GM23338 (cell line): ENCODE results near the gene FAM163A. TPM values are rescaled to one million over a fixed set of nuclear protein-coding genes. Genes with fewer than 3 reads are reported as not detected.

Experiments used
- ATAC-seq: fragments of 200-7000 bp; cut with Tn5 transposase; 3 replicates; pipeline ENCODE4 v1.9.1; 2020
- DNase-seq: peaks from one replicate; pipeline ENCODE4 v3.0.0-alpha.2; 2015; ENCODE audit warnings: low spot score
- H2AFZ ChIP-seq: fragments of 200-600 bp; sonication (generic); 2 replicates; pipeline ENCODE4 v1.8.0; 2016; ENCODE audit warnings: antibody characterized with exemption, mild to moderate bottlenecking, moderate library complexity
- H3F3A ChIP-seq: fragments of 200-600 bp; sonication (generic); replicated peaks from 2 replicates; pipeline ENCODE4 v1.8.0; 2017; ENCODE audit warnings: antibody characterized with exemption, mixed run types, low read depth
- H3K27ac ChIP-seq: fragments of 200-600 bp; sonication (generic); 2 replicates; pipeline ENCODE4 v1.6.1; 2016; ENCODE audit warnings: low read depth
- H3K27me3 ChIP-seq: fragments of 200-600 bp; sonication (generic); 2 replicates; pipeline ENCODE4 v1.8.0; 2016; ENCODE audit warnings: mild to moderate bottlenecking, mixed run types, moderate library complexity; ENCODE audit not compliant: insufficient read depth
- H3K36me3 ChIP-seq: fragments of 200-600 bp; sonication (generic); 2 replicates; pipeline ENCODE4 v1.8.0; 2016; ENCODE audit warnings: mild to moderate bottlenecking; ENCODE audit not compliant: insufficient read depth
- H3K4me1 ChIP-seq: fragments of 200-600 bp; sonication (generic); 2 replicates; pipeline ENCODE4 v1.8.0; 2016; ENCODE audit warnings: mild to moderate bottlenecking, moderate library complexity; ENCODE audit not compliant: insufficient read depth
- H3K4me2 ChIP-seq: fragments of 200-600 bp; sonication (generic); 2 replicates; pipeline ENCODE4 v1.7.1; 2017; ENCODE audit warnings: mixed run types
- H3K4me3 ChIP-seq: fragments of 200-600 bp; sonication (generic); 2 replicates; pipeline ENCODE4 v1.6.1; 2016; ENCODE audit warnings: mixed run types
- H3K79me2 ChIP-seq: fragments of 200-600 bp; sonication (generic); replicated peaks from 2 replicates; pipeline ENCODE4 v1.8.0; 2017; ENCODE audit warnings: mild to moderate bottlenecking; ENCODE audit not compliant: insufficient read depth
- H3K9me2 ChIP-seq: fragments of 200-600 bp; sonication (generic); 2 replicates; pipeline ENCODE4 v1.8.0; 2017; ENCODE audit not compliant: insufficient read depth
- H4K20me1 ChIP-seq: fragments of 200-600 bp; sonication (generic); replicated peaks from 2 replicates; pipeline ENCODE4 v1.8.0; 2017; ENCODE audit warnings: mild to moderate bottlenecking; ENCODE audit not compliant: insufficient read depth
- H3K27ac Mint-ChIP-seq: 2 replicates; pipeline ENCODE4 v1.8.0; 2020; ENCODE audit warnings: inconsistent platforms, mild to moderate bottlenecking, moderate library complexity, mixed read lengths
- H3K27me3 Mint-ChIP-seq: 3 replicates; pipeline ENCODE4 v1.8.0; 2022; ENCODE audit warnings: low read depth, mild to moderate bottlenecking, moderate library complexity, mixed read lengths, inconsistent platforms; ENCODE audit not compliant: insufficient read depth, poor library complexity
- H3K36me3 Mint-ChIP-seq: 3 replicates; pipeline ENCODE4 v1.8.0; 2021; ENCODE audit warnings: low read depth, mild to moderate bottlenecking, inconsistent platforms, moderate library complexity, mixed read lengths
- H3K4me1 Mint-ChIP-seq: 3 replicates; pipeline ENCODE4 v1.8.0; 2020; ENCODE audit warnings: mild to moderate bottlenecking, inconsistent platforms, mixed read lengths
- H3K4me3 Mint-ChIP-seq: 3 replicates; pipeline ENCODE4 v1.8.0; 2021; ENCODE audit warnings: moderate library complexity, mild to moderate bottlenecking, inconsistent platforms, mixed read lengths
- H3K9me3 Mint-ChIP-seq: 3 replicates; pipeline ENCODE4 v1.8.0; 2020; ENCODE audit warnings: moderate library complexity, mild to moderate bottlenecking, inconsistent platforms, mixed read lengths
- CREB1 ChIP-seq: fragments of 250-450 bp; sonication (Bioruptor Pico); IDR thresholded peaks from 2 replicates; pipeline ENCODE4 v1.5.0; 2020; ENCODE audit warnings: low read depth, mild to moderate bottlenecking, moderate library complexity
- EZH2 ChIP-seq: fragments of 200-600 bp; sonication (generic); IDR thresholded peaks from one replicate; pipeline ENCODE4 v1.8.0; 2017; ENCODE audit warnings: antibody characterized with exemption, mild to moderate bottlenecking, low read depth; ENCODE audit not compliant: unreplicated experiment
- EZH2phosphoT487 ChIP-seq: fragments of 200-600 bp; sonication (generic); IDR thresholded peaks from one replicate; pipeline ENCODE4 v1.8.1; 2018; ENCODE audit warnings: antibody characterized with exemption; ENCODE audit not compliant: unreplicated experiment
- JUNB ChIP-seq: IDR thresholded peaks from one replicate; pipeline ENCODE4 v1.6.1; 2016; ENCODE audit warnings: antibody characterized with exemption; ENCODE audit not compliant: unreplicated experiment
- POLR2AphosphoS5 ChIP-seq: IDR thresholded peaks from 2 replicates; pipeline ENCODE4 v1.6.1; 2016; ENCODE audit warnings: antibody characterized with exemption, low read depth
- ZNF114 ChIP-seq: fragments of 250-450 bp; sonication (Bioruptor Pico); IDR thresholded peaks from 2 replicates; pipeline ENCODE4 v1.5.0; 2020; ENCODE audit warnings: mild to moderate bottlenecking, moderate library complexity
- polyA plus RNA-seq: library from polyadenylated mRNA; unstranded; fragments of >200 nt; fragmentation: Nextera tagmentation; extraction: Ambion mirVana; gene quantifications from 2 replicates; pipeline ENCODE4 v1.2.1, GENCODE V29; 2016
- total RNA-seq: library from RNA; depleted of rRNA; stranded (reverse); fragments of >200 nt; shearing (Covaris generic); gene quantifications from 2 replicates; pipeline ENCODE4 v1.2.3, GENCODE V29; 2014
- TF ChIP-seq, protein P1 (sequence below): IDR thresholded peaks from 2 replicates; pipeline ENCODE4 v1.6.1; 2016; ENCODE audit warnings: antibody characterized with exemption
- TF ChIP-seq, protein P2 (sequence below), 2 experiments: fragments of 200-600 bp in 1 of 2; sonication (generic) in 1 of 2; conservative IDR thresholded peaks; 2 replicates each; pipeline versions ENCODE4 v1.5.1 to v1.6.1; 2016 to 2017; ENCODE audit warnings: antibody characterized with exemption in 2 of 2, low read depth in 2 of 2, mild to moderate bottlenecking in 2 of 2, moderate library complexity in 1 of 2

Gene FAM163A
- total and polyA plus RNA-seq, 2 experiments from 2014 or later = not detected

GRCh38 chr1:179702946-179703539 is 40.0 kb upstream of the FAM163A start:
- no peaks in the 10 kb centered on the region for H3K9me2 ChIP-seq
- H3F3A ChIP-seq = no peaks in the 10 kb centered on the region
- H3K4me2 ChIP-seq = no peak overlapping the region
- H2AFZ ChIP-seq = no peak overlapping the region
- TF ChIP-seq POLR2AphosphoS5 (no peak), ZNF114 (CRISPR knock-in tag) (no peak), EZH2 (no peak), CREB1 (CRISPR knock-in tag) (no peak), EZH2phosphoT487 (no peak), JUNB (no peak)
- TF ChIP-seq, protein P1, sequence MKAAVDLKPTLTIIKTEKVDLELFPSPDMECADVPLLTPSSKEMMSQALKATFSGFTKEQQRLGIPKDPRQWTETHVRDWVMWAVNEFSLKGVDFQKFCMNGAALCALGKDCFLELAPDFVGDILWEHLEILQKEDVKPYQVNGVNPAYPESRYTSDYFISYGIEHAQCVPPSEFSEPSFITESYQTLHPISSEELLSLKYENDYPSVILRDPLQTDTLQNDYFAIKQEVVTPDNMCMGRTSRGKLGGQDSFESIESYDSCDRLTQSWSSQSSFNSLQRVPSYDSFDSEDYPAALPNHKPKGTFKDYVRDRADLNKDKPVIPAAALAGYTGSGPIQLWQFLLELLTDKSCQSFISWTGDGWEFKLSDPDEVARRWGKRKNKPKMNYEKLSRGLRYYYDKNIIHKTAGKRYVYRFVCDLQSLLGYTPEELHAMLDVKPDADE = no peak
- Mint-ChIP-seq H3K4me1 (peaks cover 4% of the 10 kb centered on the region; the same call in 1 of the 3 replicates), H3K9me3 (peaks cover 2% of the 10 kb centered on the region; the same call in 1 of the 3 replicates), H3K27me3 (no peaks in the 10 kb centered on the region), H3K4me3 (no peak overlapping the region), H3K27ac (no peak overlapping the region; the same call in 1 of the 2 replicates), H3K36me3 (no peaks in the 10 kb centered on the region)
- no peak overlapping the region for H3K27ac ChIP-seq
- no peak overlapping the region for H3K4me3 ChIP-seq
- no peak for ATAC-seq
- no peaks in the 10 kb centered on the region for H3K79me2 ChIP-seq
- H4K20me1 ChIP-seq = no peaks in the 10 kb centered on the region
- H3K27me3 ChIP-seq = no peaks in the 10 kb centered on the region
- no peaks in the 10 kb centered on the region for H3K4me1 ChIP-seq
- DNase-seq = no peak
- no peaks in the 10 kb centered on the region for H3K36me3 ChIP-seq

DNA sequence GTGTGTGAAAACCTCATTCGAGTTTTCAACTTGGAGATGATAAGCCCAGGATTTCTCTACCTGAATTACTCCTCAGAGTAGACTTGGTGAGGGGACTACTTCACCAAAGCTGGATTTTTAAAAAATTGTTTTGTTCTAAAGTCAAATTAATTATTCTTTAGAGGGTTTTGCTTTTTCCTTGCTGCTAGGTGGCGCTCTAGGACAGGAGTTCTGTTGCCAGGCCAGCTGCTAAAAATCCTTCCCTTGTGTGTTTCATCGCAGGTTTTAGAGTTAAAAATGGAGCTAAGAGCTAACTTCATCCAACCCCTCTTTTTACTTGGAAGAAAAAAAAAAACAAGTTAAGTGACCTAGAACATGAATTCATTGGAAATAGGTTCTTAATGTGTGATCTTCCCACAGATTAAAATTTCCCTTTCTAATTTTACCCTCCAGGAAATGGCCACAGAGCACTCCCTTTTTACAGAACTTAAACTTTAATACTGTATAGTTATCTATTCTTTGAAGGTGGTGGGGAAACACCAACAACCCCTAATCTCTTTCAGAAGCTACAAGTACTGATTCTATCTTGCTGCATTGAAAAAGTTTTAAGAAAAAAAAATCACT is 36.7 kb upstream of the FAM163A start:
- no peaks in the 10 kb centered on the region for H3K27me3 ChIP-seq
- H3K4me1 Mint-ChIP-seq = peaks cover 4% of the 10 kb centered on the region; the same call in 1 of the 3 replicates
- ATAC-seq (peak; percentile 36; the same call in 1 of the 3 replicates), DNase-seq (peak; percentile 78)
- H3K36me3 Mint-ChIP-seq = no peaks in the 10 kb centered on the region
- H3F3A ChIP-seq = no peaks in the 10 kb centered on the region
- no peaks in the 10 kb centered on the region for H3K9me2 ChIP-seq
- H3K4me2 ChIP-seq = no peak overlapping the region
- no peaks in the 10 kb centered on the region for H3K4me1 ChIP-seq
- H3K27ac Mint-ChIP-seq = no peak overlapping the region
- no peak overlapping the region for H3K27ac ChIP-seq
- H3K4me3 ChIP-seq = no peak overlapping the region
- no peaks in the 10 kb centered on the region for H3K79me2 ChIP-seq
- no peak overlapping the region for H3K4me3 Mint-ChIP-seq
- TF ChIP-seq ZNF114 (CRISPR knock-in tag) = no peak
- TF ChIP-seq, protein P2, sequence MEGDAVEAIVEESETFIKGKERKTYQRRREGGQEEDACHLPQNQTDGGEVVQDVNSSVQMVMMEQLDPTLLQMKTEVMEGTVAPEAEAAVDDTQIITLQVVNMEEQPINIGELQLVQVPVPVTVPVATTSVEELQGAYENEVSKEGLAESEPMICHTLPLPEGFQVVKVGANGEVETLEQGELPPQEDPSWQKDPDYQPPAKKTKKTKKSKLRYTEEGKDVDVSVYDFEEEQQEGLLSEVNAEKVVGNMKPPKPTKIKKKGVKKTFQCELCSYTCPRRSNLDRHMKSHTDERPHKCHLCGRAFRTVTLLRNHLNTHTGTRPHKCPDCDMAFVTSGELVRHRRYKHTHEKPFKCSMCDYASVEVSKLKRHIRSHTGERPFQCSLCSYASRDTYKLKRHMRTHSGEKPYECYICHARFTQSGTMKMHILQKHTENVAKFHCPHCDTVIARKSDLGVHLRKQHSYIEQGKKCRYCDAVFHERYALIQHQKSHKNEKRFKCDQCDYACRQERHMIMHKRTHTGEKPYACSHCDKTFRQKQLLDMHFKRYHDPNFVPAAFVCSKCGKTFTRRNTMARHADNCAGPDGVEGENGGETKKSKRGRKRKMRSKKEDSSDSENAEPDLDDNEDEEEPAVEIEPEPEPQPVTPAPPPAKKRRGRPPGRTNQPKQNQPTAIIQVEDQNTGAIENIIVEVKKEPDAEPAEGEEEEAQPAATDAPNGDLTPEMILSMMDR (conservative IDR thresholded peaks at IDR 0.05; ENCODE audit: low read depth in 2 of 2) = peak; percentile 85 to 95
- H3K36me3 ChIP-seq = no peaks in the 10 kb centered on the region
- no peaks in the 10 kb centered on the region for H4K20me1 ChIP-seq
- H2AFZ ChIP-seq = no peak overlapping the region
- no peaks in the 10 kb centered on the region for H3K27me3 Mint-ChIP-seq
- H3K9me3 Mint-ChIP-seq = no peaks in the 10 kb centered on the region
